WERI-Rb-1 (cell line): ENCODE results near the gene VPS35.

Experiments used
- DNase-seq: peaks from one replicate; pipeline ENCODE4 v3.0.0-alpha.2; 2020
- H3K27ac ChIP-seq: fragments of 250-450 bp; sonication (Bioruptor Pico); 2 replicates; pipeline ENCODE4 v1.5.1; 2020; ENCODE audit warnings: mild to moderate bottlenecking, moderate library complexity
- H3K27me3 ChIP-seq: fragments of 250-450 bp; sonication (Bioruptor Pico); 2 replicates; pipeline ENCODE4 v1.5.1; 2021; ENCODE audit warnings: mild to moderate bottlenecking, low read depth, moderate library complexity; ENCODE audit not compliant: insufficient read depth, severe bottlenecking
- H3K36me3 ChIP-seq: fragments of 250-450 bp; sonication (Bioruptor Pico); 2 replicates; pipeline ENCODE4 v1.5.1; 2020; ENCODE audit warnings: mild to moderate bottlenecking, moderate library complexity
- H3K4me3 ChIP-seq: 2 replicates; pipeline ENCODE4 v1.5.1; 2011; ENCODE audit warnings: low read depth, mild to moderate bottlenecking, control low read depth, low read length
- H3K9me3 ChIP-seq: fragments of 250-450 bp; sonication (Bioruptor Pico); 2 replicates; pipeline ENCODE4 v1.5.1; 2021; ENCODE audit warnings: mild to moderate bottlenecking, moderate library complexity; ENCODE audit not compliant: severe bottlenecking
- TF ChIP-seq, protein P1 (sequence below): IDR thresholded peaks from 2 replicates; pipeline ENCODE4 v1.5.1; 2011; ENCODE audit warnings: low read depth, mild to moderate bottlenecking, control low read depth, inconsistent platforms, low read length

The VPS35 gene

DNA sequence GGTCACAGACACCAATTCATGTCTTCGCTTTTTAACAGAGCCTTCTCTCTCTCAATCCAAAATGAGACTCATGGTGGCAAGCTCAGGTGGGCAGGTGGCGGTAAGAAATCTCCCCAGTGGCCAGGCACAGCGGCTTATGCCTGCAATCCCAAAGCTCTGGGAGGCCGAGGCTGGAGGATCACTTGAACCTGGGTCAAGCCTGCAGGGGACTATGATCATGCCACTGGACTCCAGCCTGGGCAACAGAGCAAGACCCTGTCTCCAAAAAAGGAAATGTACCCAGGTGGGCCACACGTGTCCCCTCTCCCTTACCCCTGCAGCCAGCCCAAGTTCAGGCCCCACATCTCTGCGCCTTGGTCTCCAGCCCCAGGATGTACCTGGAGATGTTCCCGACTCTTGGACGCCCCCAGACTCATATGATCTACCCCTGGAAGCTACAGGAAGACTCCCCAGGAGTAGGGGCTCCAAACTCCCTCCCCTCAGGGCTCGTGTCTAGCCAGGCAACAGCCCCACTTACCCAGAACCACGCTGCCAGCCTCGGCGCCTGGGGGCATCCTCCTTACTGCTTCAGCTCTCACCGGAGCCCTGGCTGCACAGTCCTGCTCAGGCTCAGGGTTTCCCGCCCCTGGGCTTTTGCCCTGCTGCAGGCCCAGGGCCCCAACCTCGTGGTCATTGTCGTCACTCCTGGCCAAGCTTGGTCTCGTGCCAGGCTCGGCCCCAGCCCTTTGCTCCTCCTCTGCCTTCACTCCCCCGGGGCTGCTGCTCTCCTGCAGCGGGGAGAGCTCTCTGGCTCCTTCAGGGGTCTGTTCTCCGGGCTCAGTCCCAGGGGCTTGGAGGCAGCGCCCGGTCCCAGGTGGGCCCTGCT is 42.9 kb upstream of the VPS35 start:
- no peaks in the 10 kb centered on the region for H3K9me3 ChIP-seq
- no peak overlapping the region for H3K27ac ChIP-seq
- H3K36me3 ChIP-seq = no peaks in the 10 kb centered on the region
- H3K4me3 ChIP-seq = no peak overlapping the region
- no peak for DNase-seq
- no peaks in the 10 kb centered on the region for H3K27me3 ChIP-seq
- TF ChIP-seq, protein P1, sequence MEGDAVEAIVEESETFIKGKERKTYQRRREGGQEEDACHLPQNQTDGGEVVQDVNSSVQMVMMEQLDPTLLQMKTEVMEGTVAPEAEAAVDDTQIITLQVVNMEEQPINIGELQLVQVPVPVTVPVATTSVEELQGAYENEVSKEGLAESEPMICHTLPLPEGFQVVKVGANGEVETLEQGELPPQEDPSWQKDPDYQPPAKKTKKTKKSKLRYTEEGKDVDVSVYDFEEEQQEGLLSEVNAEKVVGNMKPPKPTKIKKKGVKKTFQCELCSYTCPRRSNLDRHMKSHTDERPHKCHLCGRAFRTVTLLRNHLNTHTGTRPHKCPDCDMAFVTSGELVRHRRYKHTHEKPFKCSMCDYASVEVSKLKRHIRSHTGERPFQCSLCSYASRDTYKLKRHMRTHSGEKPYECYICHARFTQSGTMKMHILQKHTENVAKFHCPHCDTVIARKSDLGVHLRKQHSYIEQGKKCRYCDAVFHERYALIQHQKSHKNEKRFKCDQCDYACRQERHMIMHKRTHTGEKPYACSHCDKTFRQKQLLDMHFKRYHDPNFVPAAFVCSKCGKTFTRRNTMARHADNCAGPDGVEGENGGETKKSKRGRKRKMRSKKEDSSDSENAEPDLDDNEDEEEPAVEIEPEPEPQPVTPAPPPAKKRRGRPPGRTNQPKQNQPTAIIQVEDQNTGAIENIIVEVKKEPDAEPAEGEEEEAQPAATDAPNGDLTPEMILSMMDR = no peak

DNA sequence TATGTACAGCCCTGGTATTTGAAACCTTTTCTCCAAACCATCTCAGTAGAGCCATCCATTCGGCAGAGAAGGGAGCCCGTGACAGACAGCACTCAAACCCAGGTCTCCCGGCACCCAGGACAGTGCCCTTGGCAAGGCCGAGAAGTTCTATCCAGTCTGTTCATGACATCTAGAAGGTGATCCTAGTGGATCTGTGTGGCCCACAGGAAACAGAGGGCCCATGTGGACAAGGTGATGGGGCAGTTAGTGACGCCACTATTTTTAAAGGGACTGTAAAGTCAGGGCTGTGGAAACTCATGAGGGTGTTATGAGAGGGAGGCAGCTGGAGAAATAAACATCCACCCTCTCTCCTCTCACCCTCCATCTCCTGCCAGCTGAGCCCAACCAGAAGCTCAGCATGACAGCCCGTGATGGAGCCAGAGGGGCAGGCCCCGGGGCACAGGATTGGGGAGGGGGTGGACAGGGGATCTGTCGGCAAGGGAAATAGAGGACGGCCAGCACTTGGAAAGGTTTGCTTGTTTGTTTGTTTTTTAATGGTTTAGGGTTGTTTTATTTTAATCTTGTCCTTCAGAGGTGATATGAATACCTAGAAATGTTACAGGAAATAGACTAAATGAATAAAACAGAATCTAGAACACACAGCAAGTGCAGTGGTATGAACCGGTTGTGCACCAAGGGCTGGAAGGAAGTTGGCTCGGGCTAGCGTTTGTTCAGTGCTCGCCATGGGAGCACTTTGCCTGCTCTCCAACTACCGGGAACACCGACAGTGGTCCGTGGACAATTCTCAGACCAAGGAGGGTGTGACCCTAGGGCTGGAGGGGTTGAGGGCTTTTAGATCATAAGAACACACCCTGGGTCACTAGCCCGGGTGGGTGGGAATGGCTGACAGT is 42.1 kb upstream of the VPS35 start:
- Histone ChIP-seq H3K4me3 (no peak overlapping the region), H3K27ac (no peak overlapping the region), H3K36me3 (no peaks in the 10 kb centered on the region), H3K9me3 (no peaks in the 10 kb centered on the region), H3K27me3 (no peaks in the 10 kb centered on the region)
- DNase-seq = no peak
- TF ChIP-seq, protein P1 = no peak

DNA sequence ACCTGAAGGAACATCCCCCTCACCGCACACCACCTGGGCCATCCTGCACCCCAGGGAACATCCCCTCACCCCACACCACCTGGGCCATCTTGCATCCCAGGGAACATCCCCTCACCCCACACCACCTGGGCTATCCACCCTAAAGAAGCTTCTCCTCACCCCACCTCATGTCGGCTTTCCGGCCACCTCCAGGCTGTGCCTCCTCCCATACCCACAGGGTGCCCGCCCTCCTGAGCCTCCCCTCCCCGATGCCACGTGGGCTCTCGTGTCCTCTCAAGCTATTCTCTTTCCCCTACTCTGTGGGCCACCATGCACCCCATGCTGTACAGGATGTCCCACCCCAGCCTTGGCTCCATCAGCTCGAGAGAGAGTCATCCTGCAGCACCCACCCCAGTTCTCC is 41.1 kb upstream of the VPS35 start:
- TF ChIP-seq, protein P1 = no peak
- H3K27me3 ChIP-seq = no peaks in the 10 kb centered on the region

DNA sequence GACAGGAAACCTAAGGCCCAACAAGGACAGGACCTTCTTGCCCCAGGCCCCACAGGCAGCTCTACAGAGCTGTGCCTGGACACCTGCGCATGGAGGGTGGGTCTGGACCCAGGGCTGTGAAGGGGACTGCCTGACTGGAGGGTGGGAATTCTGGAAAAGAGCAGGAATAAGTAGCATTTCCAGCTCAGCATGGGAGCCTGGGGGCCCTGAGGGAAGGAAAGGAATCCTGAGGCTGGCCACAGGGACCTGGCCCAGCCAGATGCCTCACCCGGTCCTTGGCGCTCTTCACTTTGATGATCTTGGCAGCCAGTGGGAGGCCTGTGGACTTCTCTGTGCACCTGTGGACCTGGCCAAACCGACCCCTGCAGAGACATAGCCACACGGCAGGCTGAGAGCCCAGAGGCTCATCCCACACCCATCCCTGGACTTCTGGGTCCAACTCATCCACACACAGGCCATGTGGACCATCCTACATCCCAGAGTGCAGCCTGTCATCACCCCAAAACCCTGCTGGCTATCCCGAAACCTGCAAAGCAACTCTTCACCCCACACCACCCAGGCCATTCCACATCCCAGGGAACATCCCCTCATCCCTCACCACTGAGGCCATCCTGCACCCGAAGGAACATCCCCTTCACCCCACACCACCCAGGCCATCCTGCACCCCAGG is 40.5 kb upstream of the VPS35 start:
- H3K36me3 ChIP-seq = no peaks in the 10 kb centered on the region

More for the DNA sequence above, 41.1 kb upstream of the VPS35 start:
- DNase-seq = no peak
- Histone ChIP-seq H3K9me3 (peaks cover under 1% of the 10 kb centered on the region), H3K4me3 (no peak overlapping the region), H3K36me3 (no peaks in the 10 kb centered on the region), H3K27ac (no peak overlapping the region)

DNA sequence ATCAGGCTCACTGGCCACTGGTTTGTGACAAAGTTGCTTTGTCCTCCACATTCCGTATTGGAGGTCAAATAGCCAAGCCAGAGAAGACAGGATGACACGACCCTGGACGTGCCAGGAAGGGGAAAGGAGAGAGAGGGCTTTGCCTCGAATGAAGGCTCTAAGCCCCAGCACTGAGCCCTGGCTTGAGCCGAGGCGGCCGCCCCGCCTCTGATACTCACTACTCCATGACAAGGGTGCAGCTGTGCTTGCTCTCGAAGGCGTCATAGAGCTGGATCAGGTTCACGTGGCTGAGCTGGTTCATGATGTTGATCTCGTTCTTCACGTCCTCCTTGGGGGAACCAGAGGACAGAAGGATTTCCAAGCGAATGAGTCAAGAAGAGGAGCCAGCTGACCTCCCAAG is 39.8 kb upstream of the VPS35 start:
- H3K27me3 ChIP-seq = no peaks in the 10 kb centered on the region
- peaks cover 6% of the 10 kb centered on the region for H3K9me3 ChIP-seq
- H3K36me3 ChIP-seq = no peaks in the 10 kb centered on the region
- DNase-seq = no peak
- TF ChIP-seq, protein P1 = no peak
- H3K27ac ChIP-seq = no peak overlapping the region
- H3K4me3 ChIP-seq = no peak overlapping the region

More for the DNA sequence above, 40.5 kb upstream of the VPS35 start:
- no peak for DNase-seq
- peaks cover 6% of the 10 kb centered on the region for H3K9me3 ChIP-seq
- H3K27ac ChIP-seq = no peak overlapping the region
- TF ChIP-seq, protein P1 = no peak
- no peak overlapping the region for H3K4me3 ChIP-seq
- H3K27me3 ChIP-seq = no peaks in the 10 kb centered on the region
